Parathyroid adenoma (tissue), 2 donors: ENCODE results near the gene NGF.

Experiments used
- H2AFZ ChIP-seq: fragments of 300-600 bp; sonication (generic); one replicate; pipeline ENCODE4 v1.7.0; 2017; ENCODE audit warnings: antibody characterized with exemption, mild to moderate bottlenecking
- H3K27ac ChIP-seq: fragments of 300-600 bp; sonication (generic); one replicate; pipeline ENCODE4 v1.7.0; 2017
- H3K27me3 ChIP-seq: fragments of 300-600 bp; sonication (generic); one replicate; pipeline ENCODE4 v1.7.0; 2017; ENCODE audit warnings: low read length; ENCODE audit not compliant: control insufficient read depth, insufficient read depth
- H3K36me3 ChIP-seq: fragments of 300-600 bp; sonication (generic); one replicate; pipeline ENCODE4 v1.7.0; 2017; ENCODE audit warnings: low read length; ENCODE audit not compliant: control insufficient read depth, insufficient read depth
- H3K4me1 ChIP-seq: fragments of 300-600 bp; sonication (generic); one replicate; pipeline ENCODE4 v1.7.0; 2017; ENCODE audit warnings: control low read depth
- H3K4me2 ChIP-seq: fragments of 300-600 bp; sonication (generic); one replicate; pipeline ENCODE4 v1.7.0; 2017; ENCODE audit warnings: low read length
- H3K4me3 ChIP-seq: fragments of 300-600 bp; sonication (generic); one replicate; pipeline ENCODE4 v1.7.0; 2017; ENCODE audit warnings: low read depth, low read length
- H3K79me2 ChIP-seq: fragments of 300-600 bp; sonication (generic); one replicate; pipeline ENCODE4 v1.7.0; 2017; ENCODE audit warnings: control low read depth
- H3K9ac ChIP-seq: fragments of 300-600 bp; sonication (generic); one replicate; pipeline ENCODE4 v1.7.0; 2017; ENCODE audit warnings: mild to moderate bottlenecking
- H3K9me3 ChIP-seq: fragments of 300-600 bp; sonication (generic); one replicate; pipeline ENCODE4 v1.7.0; 2017; ENCODE audit warnings: low read length; ENCODE audit not compliant: control insufficient read depth
- TF ChIP-seq, protein P1 (sequence below): fragments of 300-600 bp; sonication (generic); IDR thresholded peaks from one replicate; pipeline ENCODE4 v1.7.0; 2017; ENCODE audit warnings: antibody characterized with exemption, mild to moderate bottlenecking
- donor health status: primary hyperparathyroidism.

NGF gene

DNA sequence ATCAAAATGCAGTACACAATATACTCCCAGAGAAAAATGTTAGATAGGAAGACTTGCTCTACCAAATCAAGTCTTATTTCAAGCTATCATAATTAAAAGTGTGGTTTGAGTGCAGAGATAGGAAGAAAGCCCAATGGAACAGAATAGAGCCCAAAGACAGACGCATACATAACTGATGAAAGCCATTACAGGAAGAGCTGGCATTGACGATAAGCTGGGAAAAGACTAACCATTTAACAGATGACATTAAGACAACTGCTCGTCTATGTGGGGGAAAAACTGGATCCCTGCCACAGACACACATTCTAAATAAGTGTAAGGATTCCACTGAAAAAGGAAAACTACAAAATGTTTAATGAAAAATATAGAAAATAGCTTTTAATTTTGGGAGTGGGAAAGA lies 85.5 kb downstream of the NGF start:
- Histone ChIP-seq H3K27ac (no peak overlapping the region), H3K27me3 (no peaks in the 10 kb centered on the region), H3K36me3 (no peaks in the 10 kb centered on the region), H3K4me3 (no peak overlapping the region), H3K9ac (no peak overlapping the region), H3K4me2 (no peak overlapping the region), H3K9me3 (no peaks in the 10 kb centered on the region), H3K79me2 (no peaks in the 10 kb centered on the region), H3K4me1 (no peaks in the 10 kb centered on the region), H2AFZ (no peak overlapping the region)
- TF ChIP-seq, protein P1, sequence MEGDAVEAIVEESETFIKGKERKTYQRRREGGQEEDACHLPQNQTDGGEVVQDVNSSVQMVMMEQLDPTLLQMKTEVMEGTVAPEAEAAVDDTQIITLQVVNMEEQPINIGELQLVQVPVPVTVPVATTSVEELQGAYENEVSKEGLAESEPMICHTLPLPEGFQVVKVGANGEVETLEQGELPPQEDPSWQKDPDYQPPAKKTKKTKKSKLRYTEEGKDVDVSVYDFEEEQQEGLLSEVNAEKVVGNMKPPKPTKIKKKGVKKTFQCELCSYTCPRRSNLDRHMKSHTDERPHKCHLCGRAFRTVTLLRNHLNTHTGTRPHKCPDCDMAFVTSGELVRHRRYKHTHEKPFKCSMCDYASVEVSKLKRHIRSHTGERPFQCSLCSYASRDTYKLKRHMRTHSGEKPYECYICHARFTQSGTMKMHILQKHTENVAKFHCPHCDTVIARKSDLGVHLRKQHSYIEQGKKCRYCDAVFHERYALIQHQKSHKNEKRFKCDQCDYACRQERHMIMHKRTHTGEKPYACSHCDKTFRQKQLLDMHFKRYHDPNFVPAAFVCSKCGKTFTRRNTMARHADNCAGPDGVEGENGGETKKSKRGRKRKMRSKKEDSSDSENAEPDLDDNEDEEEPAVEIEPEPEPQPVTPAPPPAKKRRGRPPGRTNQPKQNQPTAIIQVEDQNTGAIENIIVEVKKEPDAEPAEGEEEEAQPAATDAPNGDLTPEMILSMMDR: no peak

DNA sequence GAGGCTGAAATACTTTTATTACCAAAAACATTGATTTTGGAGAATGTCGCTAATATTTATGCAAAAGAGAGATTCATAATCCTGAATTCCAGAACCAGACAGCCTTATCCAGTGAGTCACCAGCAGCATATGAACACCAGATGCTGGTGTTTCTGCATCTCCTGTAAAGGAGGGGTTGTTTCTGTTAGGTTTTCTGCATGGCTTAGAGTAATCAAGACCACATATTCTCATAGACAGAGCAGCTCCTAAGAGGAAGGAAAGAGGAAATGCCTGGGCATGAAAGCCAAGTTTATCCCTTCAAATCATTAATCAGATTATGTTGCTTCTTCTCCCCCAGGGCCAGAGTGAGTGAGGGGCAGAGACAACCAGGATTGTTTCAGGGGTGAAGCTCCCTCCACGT lies 86.2 kb downstream of the NGF start:
- no peak overlapping the region for H2AFZ ChIP-seq
- TF ChIP-seq, protein P1: no peak
- H3K27me3 ChIP-seq: no peaks in the 10 kb centered on the region
- H3K4me2 ChIP-seq: no peak overlapping the region
- H3K9ac ChIP-seq: no peak overlapping the region
- H3K4me3 ChIP-seq: no peak overlapping the region
- no peaks in the 10 kb centered on the region for H3K36me3 ChIP-seq
- H3K79me2 ChIP-seq: no peaks in the 10 kb centered on the region
- H3K4me1 ChIP-seq: no peaks in the 10 kb centered on the region
- H3K9me3 ChIP-seq: no peaks in the 10 kb centered on the region
- H3K27ac ChIP-seq: no peak overlapping the region

DNA sequence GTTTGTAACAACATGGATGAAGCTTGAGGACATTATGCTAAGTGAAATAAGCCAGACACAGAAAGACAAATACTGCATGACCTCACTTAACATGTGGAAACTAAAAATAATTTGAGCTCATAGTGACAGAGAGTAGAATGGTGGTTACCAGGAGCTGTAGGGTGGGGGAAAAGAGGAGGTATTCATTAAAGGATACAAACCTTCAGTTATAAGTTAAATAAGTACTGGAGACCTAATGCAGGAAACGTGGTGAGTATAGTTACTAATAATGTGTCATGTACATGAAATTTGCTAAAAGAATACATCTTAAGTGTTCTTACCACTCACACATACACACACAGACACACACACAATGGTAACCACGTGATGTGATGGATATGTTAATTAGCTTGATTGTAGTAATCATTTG lies 86.7 kb downstream of the NGF start:
- no peak overlapping the region for H3K4me2 ChIP-seq
- H3K36me3 ChIP-seq: no peaks in the 10 kb centered on the region
- H2AFZ ChIP-seq: no peak overlapping the region
- no peaks in the 10 kb centered on the region for H3K27me3 ChIP-seq
- no peaks in the 10 kb centered on the region for H3K9me3 ChIP-seq
- H3K79me2 ChIP-seq: no peaks in the 10 kb centered on the region
- H3K27ac ChIP-seq: no peak overlapping the region
- no peak overlapping the region for H3K9ac ChIP-seq
- H3K4me1 ChIP-seq: no peaks in the 10 kb centered on the region
- TF ChIP-seq, protein P1: no peak
- H3K4me3 ChIP-seq: no peak overlapping the region

DNA sequence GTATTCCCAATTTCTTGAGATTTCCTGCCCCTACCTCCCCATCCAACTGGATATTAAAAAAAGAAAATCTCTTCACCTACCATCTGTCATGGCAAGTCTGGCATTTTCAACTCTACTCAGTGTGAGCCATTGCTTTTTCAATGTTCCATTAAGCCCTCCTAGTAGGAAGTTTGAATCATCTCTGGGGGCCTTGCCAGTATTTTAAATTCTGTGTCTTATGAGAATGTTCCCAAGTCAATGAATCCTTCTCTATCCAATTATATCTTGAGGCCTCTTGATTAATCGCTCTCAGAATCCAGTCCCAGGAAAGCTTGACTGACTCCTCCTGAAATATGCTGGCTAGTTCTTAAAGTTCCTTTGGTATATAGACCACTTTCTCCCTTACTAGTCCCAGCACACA lies 91.5 kb downstream of the NGF start:
- Histone ChIP-seq H3K27me3 (no peaks in the 10 kb centered on the region), H3K4me2 (no peak overlapping the region), H3K9me3 (no peaks in the 10 kb centered on the region), H3K27ac (no peak overlapping the region), H3K36me3 (peaks cover 3% of the 10 kb centered on the region), H3K4me3 (no peak overlapping the region), H3K4me1 (no peaks in the 10 kb centered on the region), H2AFZ (no peak overlapping the region), H3K79me2 (no peaks in the 10 kb centered on the region), H3K9ac (no peak overlapping the region)
- TF ChIP-seq, protein P1: no peak

GRCh38 chr1:115245227-115245626 lies 92.8 kb downstream of the NGF start:
- no peaks in the 10 kb centered on the region for H3K79me2 ChIP-seq
- H3K4me1 ChIP-seq: no peaks in the 10 kb centered on the region
- H3K4me2 ChIP-seq: no peak overlapping the region
- no peak overlapping the region for H3K27ac ChIP-seq
- TF ChIP-seq, protein P1: no peak
- no peak overlapping the region for H3K9ac ChIP-seq
- H3K4me3 ChIP-seq: no peak overlapping the region
- H3K27me3 ChIP-seq: no peaks in the 10 kb centered on the region
- no peak overlapping the region for H2AFZ ChIP-seq
- peaks cover 3% of the 10 kb centered on the region for H3K36me3 ChIP-seq
- no peaks in the 10 kb centered on the region for H3K9me3 ChIP-seq
